T-helper 22 cell (primary cell): ENCODE data around the gene PLP1.
"Not testable (repeated sequence)": the region's sequence is repeated elsewhere in the genome, so short reads cannot be mapped to it uniquely, and the experiment has no call there.

Experiments used
- DNase-seq: peaks from one replicate; pipeline ENCODE4 v3.0.0-alpha.2; 2020; ENCODE audit warnings: low read depth

Gene PLP1, protein sequence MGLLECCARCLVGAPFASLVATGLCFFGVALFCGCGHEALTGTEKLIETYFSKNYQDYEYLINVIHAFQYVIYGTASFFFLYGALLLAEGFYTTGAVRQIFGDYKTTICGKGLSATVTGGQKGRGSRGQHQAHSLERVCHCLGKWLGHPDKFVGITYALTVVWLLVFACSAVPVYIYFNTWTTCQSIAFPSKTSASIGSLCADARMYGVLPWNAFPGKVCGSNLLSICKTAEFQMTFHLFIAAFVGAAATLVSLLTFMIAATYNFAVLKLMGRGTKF

DNA sequence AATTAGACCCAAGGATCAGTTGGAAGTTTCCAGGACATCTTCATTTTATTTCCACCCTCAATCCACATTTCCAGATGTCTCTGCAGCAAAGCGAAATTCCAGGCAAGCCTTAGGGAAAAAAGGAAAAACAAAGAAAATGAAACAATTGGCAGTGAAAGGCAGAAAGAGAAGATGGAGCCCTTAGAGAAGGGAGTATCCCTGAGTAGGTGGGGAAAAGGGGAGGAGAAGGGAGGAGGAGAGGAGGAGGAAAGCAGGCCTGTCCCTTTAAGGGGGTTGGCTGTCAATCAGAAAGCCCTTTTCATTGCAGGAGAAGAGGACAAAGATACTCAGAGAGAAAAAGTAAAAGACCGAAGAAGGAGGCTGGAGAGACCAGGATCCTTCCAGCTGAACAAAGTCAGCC lies at the start of gene PLP1:
PLP1 (plus strand) TSS at position 295 of the 400 bp plus-strand sequence. CDS start 156 bp downstream, outside the sequence.
- no peak for DNase-seq

DNA sequence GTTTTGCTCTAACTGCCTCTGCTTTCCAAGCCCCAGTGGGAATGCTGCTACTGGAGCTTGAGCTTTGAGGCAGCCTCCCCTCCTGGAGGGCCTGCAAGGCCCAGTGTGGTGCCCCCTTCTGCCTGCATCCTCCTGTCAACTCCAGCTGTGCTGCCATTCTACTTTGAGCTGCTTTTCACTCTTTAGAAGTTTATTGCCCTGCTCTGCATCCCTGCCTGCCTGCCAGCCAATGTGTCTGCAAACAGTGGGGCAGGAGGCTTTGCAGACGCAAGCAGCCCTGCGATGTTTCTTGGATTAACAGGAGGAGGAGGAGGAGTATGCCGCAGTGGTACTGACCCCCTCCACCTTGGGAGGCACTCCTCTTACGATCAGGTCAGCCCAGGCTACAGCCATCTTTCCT lies 49.5 kb upstream of the PLP1 start:
- DNase-seq, result no peak

DNA sequence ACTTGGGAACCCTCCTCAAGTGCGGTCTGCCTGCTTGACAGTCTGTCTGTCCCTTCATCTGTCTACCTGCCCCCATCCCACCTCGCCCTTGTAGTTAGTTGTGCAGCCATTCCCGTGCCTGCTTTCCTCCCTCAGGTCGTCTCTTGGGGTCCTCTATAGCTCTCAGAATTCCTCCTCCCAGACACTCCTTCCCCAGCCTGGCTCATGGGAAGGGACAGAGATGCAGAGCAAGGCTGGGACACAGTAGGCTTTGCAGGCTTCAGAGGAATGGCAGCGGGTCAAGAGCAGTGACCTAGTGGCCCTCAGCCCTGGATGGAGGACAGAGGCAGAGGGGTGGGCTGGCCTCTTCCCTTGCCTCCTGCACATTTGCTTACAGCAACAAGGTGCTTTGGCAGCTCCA lies 47.6 kb upstream of the PLP1 start:
- DNase-seq, result no peak

DNA sequence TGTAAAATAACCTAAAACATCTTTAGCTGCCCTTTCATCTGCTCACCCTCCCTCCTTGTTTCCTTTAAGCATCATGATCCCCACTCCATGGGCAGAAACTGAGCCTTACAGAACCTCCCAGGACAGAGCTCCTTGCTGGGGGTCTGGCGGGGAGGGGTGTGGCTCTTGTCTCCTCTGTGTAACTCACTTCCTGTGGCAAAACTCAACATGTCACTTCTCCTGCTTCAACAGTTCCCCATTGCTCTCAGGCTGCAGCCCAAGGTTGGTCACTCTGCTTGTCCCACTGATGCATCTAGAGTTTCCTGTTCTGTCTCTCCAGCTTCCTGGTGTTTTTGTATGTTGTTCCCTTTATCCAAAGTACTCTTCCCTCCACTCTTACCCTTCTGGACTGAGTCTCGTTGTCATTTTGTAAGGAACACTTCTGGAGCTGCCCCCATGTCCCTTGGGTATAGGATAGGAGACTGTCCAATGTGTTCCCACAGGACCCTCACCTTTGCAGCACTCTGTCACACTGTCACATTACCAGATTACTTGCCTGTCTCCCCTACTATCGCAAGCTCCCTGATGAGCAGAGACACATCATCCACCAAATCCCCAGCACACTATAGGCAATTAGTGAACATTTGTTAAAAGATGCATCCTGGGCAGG lies 46.4 kb upstream of the PLP1 start:
- no peak for DNase-seq

DNA sequence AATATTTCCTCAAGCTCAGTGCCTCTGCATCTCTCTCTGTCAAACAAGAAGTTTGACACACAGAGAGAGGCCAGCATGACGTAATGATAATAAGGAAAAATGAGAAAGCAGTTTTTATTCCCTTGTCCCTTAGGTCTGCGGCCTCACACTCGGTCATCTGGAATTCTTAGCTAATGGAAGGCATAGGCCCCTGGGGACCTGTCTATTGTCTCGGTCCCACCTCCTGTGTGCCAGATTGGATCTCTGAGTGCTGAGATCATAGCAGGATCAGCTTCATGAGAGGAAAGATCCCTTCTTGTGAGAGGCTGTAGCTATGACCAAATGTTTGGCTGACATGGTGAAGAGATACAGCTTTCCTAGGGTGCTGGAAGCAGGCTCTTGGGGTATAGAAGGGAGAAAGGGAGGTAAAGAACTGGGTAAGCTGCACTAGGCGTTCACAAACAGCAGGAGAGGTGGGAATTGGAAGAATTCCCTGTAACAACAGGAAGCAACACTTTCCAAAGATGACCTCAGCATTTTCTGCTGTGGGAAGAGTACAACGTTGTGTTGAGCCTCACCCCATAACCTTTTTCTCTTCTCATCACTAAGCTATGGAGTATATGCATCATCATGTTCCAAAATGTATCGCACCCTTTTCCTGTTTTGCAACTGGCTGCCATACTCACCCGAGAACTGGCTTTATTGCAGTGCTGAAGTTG lies 45.7 kb upstream of the PLP1 start:
- no peak for DNase-seq

DNA sequence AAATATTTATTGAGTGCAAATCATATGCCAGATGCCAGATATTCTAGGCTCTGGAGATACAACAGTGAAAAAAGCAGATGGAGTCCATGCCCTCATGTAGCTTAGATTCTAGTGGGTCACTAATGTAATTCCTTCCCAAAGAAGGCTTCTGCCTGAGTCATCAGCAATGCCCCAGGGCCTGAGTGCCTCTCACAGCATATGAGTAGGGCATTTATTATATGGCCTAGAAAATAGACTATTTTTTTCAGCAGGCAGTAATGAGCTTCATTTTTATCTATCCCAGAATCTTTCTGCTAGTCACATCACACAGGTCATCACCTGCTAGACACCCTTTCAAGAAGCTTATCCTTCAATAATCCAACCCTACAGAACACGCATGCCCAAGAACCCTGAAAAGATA lies 43.6 kb upstream of the PLP1 start:
- no peak for DNase-seq

DNA sequence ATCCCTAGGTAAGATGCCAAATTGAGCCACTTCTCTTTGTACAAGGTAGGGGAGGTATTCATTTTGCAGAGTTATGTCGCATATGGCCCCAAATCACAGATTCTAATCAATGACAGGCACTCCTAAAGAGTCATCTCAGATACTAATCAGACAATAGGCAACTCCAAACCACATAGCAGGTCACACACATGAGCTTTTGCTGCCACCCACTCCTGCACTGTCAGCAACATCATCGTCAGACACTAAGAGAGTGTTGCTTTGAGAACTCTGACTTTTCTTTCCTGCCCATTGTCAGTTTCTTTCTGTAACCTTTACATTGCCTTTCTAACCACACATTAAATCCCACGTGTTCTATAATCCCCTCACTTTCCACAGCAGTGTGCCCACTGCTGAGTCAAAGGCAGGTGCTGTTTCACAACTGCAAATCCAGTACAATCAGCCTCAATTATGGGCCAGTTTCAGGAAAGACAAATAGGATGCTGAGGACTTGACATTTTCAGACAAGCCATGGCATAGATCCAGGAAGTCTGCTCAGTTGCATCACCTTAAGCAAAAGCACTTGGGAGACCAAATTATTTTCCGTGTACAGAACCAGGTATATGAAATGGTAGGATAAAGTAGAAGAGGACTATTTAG lies 42.4 kb upstream of the PLP1 start:
- no peak for DNase-seq

DNA sequence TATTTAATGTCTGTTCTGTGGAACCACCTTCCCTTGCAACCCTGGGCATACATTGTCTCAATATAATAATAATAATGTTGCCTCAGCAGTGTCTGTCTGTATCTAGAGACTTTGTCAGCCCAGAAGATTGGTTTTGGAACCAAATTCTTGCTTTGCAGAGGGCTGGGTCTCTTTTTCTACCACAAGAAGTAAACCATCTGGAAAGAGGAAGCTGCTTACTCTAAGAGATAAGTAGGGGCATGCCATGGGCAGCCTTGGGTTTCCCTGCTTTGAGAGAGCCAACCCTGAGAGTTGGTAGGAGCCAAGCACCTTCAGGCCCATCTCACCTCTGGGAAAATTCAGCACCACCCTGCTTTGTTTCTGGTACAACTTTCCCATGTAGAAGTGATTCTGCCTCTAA lies 38.9 kb upstream of the PLP1 start:
- no peak for DNase-seq

DNA sequence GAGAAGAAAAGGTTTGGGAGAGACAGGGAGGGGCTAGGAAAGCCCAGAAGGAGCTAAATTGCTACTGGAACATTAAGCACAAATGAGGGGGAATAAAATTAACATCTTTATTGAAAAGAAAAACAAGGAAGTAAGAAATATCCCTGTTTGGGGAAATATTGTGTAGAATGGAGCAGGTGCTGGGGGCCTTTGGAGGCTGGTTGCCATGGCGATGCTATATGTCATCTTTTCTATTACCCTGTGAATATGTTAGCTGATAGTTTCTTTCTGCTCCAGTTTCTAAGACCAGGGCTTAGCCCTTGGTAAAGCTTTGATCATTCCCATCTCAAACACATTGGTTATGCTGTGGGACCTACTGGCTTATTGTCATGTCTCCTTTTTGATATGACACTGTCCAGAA lies 37.2 kb upstream of the PLP1 start:
- no peak for DNase-seq

DNA sequence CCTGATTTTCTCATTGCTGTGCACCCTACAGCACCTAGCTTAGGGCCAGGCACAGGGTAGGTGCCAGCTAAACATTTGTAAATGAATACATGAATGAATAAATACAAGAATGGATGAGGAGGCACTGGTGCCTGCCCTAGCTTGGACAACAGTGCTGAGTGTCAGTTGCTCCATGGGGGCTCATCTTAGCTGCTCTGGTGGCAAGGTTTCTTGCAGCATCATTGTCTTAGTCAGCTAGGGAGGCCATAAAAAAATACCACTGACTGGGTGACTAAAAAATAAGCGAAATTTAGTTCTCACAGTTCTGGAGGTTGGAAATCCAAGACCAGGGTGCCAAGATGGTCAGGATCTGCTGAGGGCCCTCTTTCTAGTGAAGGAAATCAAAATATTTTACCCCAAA lies 34.8 kb upstream of the PLP1 start:
- DNase-seq, result no peak

DNA sequence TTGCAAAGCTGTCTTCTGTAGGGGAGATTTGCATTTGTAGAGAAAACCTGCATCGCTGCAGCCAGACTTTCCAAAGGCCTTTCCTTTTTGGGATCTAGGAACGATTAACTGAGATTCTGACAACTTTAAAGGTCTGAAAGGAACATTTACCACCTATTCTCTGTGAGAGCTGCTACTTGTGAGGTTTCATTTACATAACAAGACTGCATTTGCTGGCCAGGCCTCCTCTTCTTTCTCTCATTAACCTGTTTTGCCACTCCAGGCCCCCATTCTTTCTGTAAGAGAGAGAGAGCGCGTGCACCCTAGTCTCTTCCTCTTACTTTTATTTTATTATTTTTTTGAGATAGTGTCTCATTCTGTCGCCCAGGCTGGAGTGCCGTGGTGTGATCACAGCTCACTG lies 34.3 kb upstream of the PLP1 start:
- no peak for DNase-seq

DNA sequence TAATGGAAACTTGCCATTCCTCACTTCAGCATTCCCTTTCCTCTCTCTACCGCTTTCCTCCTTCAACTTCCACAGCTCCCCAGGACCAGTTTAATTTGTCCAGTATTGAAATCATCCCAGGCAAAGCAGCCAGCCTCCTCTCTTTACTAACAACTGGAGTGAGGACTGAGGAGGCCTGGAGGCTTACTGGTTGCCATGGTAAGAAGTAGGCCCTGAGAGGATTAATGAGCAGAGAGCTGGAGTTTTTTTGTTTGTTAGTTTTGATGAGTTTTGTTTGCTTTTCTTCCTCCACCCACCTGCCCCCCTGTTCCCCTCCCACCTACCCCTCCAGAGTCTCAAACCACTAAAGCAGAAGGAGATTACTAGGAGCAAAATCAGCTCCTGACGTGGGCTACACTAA lies 29.5 kb upstream of the PLP1 start:
- DNase-seq, result no peak

DNA sequence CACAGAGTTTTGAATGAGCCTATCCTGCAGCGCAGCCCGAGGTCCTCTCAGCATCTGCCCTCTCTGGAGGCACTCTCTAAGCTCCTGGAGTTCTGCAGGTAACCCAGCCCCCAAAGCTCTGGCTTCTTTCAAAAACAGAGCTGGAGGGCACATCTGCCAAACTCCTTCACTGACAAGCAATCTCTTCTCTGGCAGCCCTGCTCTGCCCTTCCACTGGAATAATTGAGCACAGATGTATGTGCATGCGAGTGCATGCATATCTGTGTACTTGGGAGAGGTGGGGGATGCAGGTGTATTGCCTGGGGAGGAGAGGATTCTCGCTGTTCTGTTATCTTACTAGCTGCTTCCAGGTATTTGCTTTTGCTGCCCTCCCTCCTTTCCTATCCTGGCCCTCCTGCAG lies 22.2 kb upstream of the PLP1 start:
- no peak for DNase-seq

DNA sequence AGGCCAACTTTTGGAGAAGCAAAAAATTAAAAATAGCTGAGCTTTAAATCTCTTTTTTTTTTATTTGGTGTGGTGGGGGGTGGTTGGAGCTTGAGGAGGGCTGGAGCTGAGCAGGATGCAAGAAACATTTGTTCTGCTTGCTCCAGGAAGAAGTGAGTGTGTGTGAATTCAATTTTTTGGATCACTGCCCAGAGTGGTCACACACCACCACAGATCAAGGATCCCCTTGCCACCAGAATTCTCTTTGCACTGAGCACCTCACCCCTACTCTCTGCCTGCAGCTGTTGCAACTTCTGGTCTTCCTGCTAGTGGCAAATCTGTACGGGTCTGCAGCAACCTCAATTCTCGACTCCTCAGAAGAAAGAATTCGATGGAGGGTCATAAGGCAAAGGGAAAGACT lies 19.9 kb upstream of the PLP1 start:
- no peak for DNase-seq

DNA sequence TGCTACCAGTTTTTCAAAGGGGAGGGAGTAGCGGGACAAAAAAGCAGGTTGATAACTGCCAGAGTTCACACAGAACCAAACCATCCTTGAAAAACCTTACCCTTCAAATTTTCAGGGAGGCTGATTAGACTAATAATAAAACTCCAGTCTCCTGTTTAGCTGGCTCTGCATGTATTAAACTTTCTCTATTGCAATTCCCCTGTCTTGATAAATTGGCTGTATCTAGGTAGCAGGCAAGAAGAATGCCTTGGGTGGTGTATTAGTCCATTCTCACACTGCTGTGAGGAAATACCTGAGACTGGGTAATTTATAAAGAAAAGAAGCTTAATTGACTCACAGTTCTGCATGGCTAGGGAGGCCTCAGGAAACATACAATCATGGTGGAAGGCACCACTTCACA lies 18.1 kb upstream of the PLP1 start:
- no peak for DNase-seq

DNA sequence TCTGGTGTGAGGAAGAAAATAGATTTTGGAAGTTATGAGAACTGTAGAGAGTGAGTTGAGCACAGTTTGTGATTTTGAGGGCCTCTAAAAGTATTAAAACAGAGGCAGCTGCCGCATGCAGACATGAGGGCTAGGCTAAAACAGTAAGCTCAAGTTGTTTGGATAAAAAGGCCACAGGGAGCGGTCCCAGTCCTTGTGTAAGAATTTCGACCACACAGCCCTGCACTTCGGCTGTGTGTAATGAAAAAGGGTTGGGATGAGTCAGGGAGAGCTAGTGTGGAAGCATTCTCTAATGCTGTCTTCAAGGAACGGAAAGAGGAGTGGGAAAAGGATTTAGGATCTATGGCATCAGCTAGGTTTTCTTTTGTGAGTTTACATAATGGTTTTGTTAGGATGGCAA lies 13.1 kb upstream of the PLP1 start:
- not testable (repeated sequence) for DNase-seq

DNA sequence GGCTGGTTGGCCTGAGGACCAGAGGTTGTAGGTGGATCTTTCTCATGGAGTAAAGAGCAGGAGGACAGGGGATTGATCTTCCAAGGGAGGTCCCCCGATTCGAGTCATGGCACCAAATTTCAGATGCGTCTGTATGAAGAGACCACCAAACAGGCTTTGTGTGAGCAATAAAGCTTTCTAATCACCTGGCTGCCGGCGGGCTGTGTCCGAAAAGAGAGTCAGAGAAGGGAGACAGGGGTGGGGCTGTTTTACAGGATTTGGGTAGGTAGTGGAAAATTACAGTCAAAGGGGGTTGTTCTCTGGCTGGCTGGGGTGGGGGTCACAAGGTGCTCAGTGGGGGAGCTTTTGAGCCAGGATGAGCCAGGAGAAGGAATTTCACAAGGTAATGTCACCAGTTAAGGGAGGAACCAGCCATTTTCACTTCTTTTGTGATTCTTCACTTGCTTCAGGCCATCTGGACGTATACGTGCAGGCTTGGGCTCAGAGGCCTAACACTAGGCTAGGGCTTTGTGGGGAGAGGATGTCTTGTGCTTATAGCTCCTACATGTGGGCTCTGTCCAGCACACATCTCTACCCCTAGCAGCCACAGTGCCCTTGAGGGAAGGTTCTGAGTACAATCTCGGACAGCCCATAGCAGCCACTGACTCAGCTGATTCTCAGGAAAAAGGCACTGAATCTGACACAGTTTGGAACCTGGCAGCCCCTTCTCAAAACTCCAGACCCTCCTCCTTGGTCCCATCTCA lies 9.7 kb upstream of the PLP1 start:
- DNase-seq, result not testable (repeated sequence)

DNA sequence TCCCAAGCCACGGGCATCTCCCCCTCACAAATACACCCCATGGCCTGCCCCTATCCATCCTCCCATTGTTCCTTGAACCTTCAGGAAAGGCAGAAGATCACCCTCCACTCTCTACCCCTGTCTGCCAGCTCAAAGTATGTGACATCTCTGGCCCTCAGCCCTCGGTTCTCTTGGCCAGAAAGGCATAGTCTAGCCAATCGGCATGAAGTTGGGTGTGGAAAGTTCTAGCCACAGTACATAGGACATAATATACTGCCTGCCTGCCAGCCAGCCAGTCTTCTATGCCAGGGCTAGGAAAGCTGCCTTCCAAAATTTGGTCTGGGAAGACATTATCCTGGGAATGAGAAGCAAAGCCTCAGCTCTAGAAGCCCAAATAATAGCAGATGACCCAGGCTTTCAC lies 3.2 kb upstream of the PLP1 start:
- DNase-seq, result no peak

DNA sequence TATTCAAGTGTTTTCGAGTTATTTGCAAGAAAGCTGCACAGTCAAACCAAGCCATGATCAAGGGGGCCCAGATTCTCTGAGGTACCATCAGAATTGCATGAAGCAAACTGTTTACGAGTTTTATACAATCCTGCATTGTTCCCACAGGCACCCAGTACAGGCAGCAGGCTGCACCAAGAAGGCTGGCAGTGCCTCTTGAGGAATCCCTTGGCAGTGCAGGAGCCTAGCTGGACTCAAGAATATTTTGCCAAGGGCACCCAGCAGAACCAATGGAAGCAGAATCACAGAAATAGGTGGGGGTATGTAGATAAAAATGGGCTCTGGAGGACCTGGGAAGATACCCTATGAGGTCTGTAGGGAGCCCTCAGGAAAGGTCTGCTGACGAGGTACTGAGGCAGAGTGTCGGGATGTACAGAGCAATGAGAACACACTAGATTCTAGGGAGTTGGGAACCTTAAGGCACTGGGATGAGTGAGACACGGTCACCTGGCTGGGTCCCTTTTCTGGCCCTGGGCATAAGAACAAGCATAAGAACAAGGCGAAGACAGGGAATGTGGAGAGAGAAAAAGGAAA lies 2.5 kb upstream of the PLP1 start:
- no peak for DNase-seq

DNA sequence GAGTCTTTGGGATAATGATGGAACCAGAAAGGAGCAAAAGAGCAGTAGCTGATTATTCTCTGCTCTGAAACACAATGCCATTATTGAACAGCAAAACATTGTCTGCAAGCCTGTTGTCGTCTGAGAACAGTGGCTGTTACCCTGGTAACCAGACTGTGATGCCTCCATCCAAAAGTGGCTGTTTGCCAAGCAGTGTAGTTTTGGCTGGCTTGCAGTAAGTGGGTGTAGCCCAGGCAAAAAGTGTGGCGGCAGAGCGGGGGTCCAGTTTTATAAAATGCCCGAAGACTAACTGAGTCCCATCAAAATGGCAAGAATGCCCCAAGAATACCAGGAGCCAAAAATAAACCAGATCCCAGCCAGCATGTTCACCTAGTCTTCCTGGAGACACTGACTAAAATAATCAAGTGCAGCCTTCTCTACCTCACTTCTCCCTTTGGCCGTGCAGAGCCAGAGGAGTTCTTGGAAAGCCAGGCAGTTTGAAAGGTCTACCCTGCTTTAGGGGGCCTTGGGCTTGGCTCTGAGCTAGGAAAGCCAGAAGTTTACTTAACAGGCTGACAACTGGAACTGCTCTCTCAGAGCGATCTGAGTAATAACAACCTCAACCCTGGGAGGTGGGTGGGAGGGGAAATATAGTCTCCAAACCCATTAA lies 2.6 kb downstream of the PLP1 start:
- DNase-seq, result no peak

DNA sequence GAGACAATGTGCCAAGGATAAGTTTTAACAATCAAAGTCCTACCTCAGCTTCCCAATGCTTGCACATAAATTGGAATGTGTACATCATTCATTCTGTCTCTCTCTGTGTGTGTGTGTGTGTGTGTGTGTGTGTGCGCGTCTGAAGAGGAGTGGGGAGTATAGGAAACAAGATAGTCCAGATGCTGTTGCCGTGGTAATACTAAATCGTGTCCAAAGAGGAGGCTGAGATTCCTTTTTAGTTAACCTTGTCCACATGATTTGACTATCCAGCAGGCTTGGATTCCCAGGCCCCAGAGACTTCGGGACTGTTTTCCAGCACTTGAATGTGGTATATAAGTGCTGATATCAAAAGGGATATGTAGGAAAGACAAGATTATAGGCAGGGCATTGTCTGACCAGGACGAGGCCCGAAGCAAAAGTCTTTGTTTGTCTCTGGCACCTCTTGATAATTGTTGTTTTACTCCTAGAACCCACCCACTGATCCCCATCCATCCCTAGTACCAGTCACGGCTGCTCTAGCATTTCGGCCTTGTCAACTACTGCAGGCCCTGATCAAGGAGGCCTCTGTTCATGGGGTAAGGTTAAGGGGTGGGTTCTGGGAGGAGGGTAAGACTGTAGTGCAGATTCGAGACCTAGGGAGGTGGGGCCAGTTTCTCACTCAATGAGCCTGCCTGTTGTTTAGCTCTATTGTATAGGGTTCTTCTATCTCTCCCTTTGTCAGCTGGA lies 3.9 kb downstream of the PLP1 start:
- no peak for DNase-seq
